Progenitor cell of endocrine pancreas (in vitro differentiated cells): ENCODE results near the gene AP2A1. TPM values are rescaled to one million over a fixed set of nuclear protein-coding genes. Genes with fewer than 3 reads are reported as not detected.

Source experiments
- DNase-seq: peaks from one replicate; pipeline ENCODE4 v3.0.0; 2021; ENCODE audit warnings: low spot score; ENCODE audit not compliant: unreplicated experiment
- H3K27ac Mint-ChIP-seq: 2 replicates; pipeline ENCODE4 v1.8.0; 2021; ENCODE audit warnings: mild to moderate bottlenecking, moderate library complexity, mixed read lengths
- H3K27me3 Mint-ChIP-seq: 2 replicates; pipeline ENCODE4 v1.8.0; 2021; ENCODE audit warnings: mixed read lengths
- H3K36me3 Mint-ChIP-seq: 2 replicates; pipeline ENCODE4 v1.8.0; 2022; ENCODE audit warnings: mixed read lengths; ENCODE audit not compliant: insufficient read depth
- H3K4me1 Mint-ChIP-seq: 2 replicates; pipeline ENCODE4 v1.8.0; 2021; ENCODE audit warnings: low read depth, mixed read lengths
- H3K4me3 Mint-ChIP-seq: 2 replicates; pipeline ENCODE4 v1.8.0; 2021; ENCODE audit warnings: low read depth, mild to moderate bottlenecking, moderate library complexity, mixed read lengths
- H3K9me3 Mint-ChIP-seq: 2 replicates; pipeline ENCODE4 v1.8.0; 2021; ENCODE audit warnings: low read depth, mixed read lengths
- total RNA-seq: library from RNA; stranded (reverse); gene quantifications from 2 replicates; pipeline ENCODE4 v1.2.1, GENCODE V29; 2021
- TF ChIP-seq, protein P1 (sequence below): fragments of 200-600 bp; sonication (generic); IDR thresholded peaks from one replicate; pipeline ENCODE4 v1.5.0; 2021; ENCODE audit warnings: antibody characterized with exemption, mild to moderate bottlenecking; ENCODE audit not compliant: unreplicated experiment

AP2A1 gene
- total RNA-seq, 1 donor from 2014 or later: 76.3 TPM

DNA sequence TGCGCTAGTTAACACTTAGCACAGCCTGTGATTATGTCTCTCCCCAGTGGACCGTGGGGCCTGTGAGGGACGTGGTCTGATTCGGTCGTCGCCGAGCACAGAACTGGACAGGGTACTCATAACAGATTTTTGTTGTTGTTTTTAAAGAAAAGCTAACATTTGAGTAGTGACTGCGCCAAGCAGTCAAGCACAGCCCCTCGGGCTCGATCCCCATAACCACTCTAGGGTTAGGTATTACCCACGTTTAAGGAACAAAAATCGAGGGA, 83.4 kb downstream of the AP2A1 start:
- no peak for DNase-seq
- peaks cover 26% of the 10 kb centered on the region for H3K4me1 Mint-ChIP-seq
- no peaks in the 10 kb centered on the region for H3K27me3 Mint-ChIP-seq
- H3K4me3 Mint-ChIP-seq: peak overlapping the region; percentile 87
- TF ChIP-seq, protein P1, sequence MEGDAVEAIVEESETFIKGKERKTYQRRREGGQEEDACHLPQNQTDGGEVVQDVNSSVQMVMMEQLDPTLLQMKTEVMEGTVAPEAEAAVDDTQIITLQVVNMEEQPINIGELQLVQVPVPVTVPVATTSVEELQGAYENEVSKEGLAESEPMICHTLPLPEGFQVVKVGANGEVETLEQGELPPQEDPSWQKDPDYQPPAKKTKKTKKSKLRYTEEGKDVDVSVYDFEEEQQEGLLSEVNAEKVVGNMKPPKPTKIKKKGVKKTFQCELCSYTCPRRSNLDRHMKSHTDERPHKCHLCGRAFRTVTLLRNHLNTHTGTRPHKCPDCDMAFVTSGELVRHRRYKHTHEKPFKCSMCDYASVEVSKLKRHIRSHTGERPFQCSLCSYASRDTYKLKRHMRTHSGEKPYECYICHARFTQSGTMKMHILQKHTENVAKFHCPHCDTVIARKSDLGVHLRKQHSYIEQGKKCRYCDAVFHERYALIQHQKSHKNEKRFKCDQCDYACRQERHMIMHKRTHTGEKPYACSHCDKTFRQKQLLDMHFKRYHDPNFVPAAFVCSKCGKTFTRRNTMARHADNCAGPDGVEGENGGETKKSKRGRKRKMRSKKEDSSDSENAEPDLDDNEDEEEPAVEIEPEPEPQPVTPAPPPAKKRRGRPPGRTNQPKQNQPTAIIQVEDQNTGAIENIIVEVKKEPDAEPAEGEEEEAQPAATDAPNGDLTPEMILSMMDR: no peak
- H3K36me3 Mint-ChIP-seq: peaks cover 19% of the 10 kb centered on the region
- peaks cover 6% of the 10 kb centered on the region for H3K9me3 Mint-ChIP-seq
- H3K27ac Mint-ChIP-seq: peak overlapping the region; percentile 98

DNA sequence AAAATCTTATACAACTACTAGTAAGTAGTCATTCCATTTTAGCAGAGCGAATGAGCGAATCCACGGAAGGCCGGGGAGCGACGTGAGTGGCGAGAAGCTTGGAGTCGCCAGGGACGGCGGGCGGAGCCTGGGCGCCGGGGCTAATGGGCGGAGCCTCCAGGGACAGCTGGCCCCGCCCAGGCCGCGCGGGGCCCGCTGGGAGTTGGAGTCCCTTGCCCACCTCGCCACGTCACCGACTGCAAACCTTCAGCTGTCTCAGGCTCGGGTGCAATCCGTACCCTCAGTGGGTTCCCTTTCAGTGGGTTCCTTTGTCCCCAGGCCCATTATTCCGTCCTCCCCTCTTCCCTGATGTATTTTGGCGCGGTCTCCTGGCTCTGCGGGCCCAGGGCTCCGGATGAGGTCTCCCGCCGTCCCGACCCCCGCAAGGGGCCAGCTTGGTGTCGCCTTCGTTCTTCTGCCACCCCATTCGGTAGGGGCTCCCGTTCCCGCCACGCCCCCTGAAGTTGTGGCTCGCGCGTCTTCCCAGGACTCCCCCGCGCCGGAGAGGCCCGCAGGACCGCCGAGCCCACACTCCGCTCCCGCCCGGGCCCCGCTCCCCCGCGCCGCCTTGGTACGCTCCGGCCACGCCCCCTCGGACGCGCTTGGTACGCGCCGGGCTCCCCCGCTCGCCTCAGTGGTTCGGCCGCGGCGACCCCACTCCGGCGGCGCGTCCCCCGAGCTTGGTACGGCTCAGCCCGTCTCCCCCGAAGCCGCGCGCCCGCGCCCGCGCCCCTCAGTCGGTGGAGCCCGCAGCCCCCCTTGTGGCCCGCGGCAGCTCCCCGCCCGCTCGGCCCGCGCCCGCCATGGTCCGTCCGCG, 83.9 kb downstream of the AP2A1 start, which contains the start of gene PTOV1:
Gene PTOV1 (plus strand): TSS at position 673 of the 856 bp plus-strand sequence.
- TF ChIP-seq, protein P1: no peak
- H3K27me3 Mint-ChIP-seq: no peaks in the 10 kb centered on the region
- peak within 1 kb of the TSS; percentile 98 for H3K27ac Mint-ChIP-seq
- peaks cover 23% of the 10 kb centered on the region for H3K4me1 Mint-ChIP-seq
- DNase-seq: peak; percentile 89
- H3K9me3 Mint-ChIP-seq: peaks cover 6% of the 10 kb centered on the region
- peaks cover 21% of the 10 kb centered on the region for H3K36me3 Mint-ChIP-seq
- peak within 1 kb of the TSS; percentile 87 for H3K4me3 Mint-ChIP-seq

DNA sequence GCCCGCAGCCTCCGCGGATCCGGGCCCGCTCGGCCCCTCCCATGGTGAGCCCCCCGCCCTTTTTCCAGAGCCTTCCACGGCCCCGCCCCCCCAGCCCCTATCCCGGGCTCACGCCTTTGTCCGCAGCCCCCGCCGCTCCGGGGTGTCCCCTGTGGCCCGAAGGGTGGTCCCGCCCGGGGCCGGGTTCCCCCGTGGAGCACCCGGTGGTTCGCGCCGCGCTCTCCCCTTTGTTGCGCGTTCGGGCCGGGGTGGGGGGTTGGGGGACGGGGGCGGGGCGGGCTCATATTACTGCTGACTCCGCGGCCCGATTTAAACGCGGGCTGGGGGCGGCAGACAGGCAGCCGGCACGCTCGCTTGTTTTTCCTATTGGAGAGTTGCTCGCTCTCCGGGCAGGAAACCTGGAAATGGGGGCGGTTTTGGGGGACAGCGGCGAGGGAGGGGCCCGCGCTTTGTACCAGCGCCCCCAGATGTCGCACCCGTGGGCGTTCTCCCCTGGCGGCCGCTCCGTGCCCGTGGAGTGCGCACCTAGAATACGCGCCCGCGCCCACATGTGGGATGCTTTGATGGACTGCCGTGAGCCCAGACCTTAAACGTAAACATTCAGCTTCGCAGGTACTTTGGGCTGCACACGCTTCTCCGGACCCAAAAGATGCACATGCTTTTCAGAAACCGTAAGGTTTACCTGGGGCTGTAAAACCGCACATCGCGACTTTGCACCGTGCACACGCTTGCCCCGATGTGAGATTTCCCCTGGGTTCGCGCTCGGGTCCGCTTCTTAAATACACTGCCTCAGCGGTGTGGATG, 84.9 kb downstream of the AP2A1 start:
- H3K27me3 Mint-ChIP-seq: no peaks in the 10 kb centered on the region
- H3K36me3 Mint-ChIP-seq: peaks cover 18% of the 10 kb centered on the region
- peak; percentile 43 for DNase-seq
- peaks cover 20% of the 10 kb centered on the region for H3K4me1 Mint-ChIP-seq
- TF ChIP-seq, protein P1: peak; percentile 9
- H3K4me3 Mint-ChIP-seq: peak overlapping the region; percentile 84
- peak overlapping the region; percentile 85 for H3K27ac Mint-ChIP-seq
- H3K9me3 Mint-ChIP-seq: peaks cover 6% of the 10 kb centered on the region

DNA sequence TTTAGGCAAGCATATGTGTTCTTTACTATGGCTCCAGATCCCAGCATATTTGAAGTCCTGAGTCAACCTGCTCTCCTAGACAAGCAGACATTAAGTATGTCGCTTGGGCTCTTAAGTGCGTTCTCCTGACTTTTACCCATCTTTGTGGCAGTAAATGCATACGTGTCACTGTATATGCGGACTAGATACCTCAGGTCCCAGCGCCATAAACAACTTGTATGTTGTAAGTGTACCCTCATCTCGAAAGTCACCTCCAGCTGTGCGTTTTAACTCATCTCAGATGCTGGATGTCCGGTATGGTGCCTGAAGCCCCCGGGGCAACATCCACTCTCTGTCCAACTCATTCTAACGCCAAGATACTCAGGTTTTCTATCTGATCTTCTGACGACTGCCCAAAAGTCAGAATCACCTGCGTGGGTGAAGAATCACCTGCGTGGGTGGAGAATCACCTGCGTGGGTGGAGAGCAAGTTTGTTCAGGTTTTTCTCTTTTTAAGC, 85.9 kb downstream of the AP2A1 start:
- Mint-ChIP-seq H3K36me3 (peaks cover 17% of the 10 kb centered on the region), H3K27me3 (no peaks in the 10 kb centered on the region), H3K9me3 (peaks cover 6% of the 10 kb centered on the region), H3K27ac (peak overlapping the region; percentile 85), H3K4me1 (peaks cover 20% of the 10 kb centered on the region), H3K4me3 (peak overlapping the region; percentile 84)
- TF ChIP-seq, protein P1: no peak
- DNase-seq: no peak

DNA sequence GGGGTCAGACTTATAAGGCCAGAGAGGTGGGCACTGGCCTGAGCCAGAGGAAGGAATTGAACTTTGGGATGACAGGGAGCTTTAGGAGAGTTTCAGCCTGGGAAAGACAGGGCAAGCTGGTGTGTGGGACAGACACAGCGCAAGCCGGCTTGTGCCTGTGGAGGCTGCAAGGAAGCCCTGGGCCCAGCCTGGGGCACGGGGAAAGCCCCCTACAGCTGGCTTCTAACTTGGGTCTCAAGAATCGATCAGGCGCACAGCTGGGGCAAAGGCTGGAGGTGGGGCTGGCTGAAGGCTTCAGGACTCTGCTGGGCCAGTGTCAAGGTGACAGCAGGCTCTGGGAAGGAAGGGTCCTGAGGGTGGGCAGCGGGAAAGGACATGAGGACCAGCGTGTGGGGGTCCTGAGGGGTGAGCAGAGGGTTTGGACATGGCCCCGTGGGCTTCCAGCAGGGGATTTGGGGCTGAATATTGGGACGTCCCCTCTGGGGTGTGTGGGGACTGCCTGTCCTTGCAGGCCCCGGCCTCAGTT, 87.1 kb downstream of the AP2A1 start:
- TF ChIP-seq, protein P1: no peak
- Mint-ChIP-seq H3K36me3 (peaks cover 17% of the 10 kb centered on the region), H3K4me3 (peak overlapping the region; percentile 38), H3K4me1 (peaks cover 20% of the 10 kb centered on the region), H3K27ac (peak overlapping the region; percentile 59), H3K9me3 (peaks cover 6% of the 10 kb centered on the region), H3K27me3 (no peaks in the 10 kb centered on the region)
- no peak for DNase-seq
